ENCODE results near the gene SMAGP. TPM values are rescaled to one million over a fixed set of nuclear protein-coding genes. Genes with fewer than 3 reads are reported as not detected.

Gene SMAGP, protein sequence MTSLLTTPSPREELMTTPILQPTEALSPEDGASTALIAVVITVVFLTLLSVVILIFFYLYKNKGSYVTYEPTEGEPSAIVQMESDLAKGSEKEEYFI
- 13.7 and 22.2 TPM in 2 replicates for total RNA-seq

DNA sequence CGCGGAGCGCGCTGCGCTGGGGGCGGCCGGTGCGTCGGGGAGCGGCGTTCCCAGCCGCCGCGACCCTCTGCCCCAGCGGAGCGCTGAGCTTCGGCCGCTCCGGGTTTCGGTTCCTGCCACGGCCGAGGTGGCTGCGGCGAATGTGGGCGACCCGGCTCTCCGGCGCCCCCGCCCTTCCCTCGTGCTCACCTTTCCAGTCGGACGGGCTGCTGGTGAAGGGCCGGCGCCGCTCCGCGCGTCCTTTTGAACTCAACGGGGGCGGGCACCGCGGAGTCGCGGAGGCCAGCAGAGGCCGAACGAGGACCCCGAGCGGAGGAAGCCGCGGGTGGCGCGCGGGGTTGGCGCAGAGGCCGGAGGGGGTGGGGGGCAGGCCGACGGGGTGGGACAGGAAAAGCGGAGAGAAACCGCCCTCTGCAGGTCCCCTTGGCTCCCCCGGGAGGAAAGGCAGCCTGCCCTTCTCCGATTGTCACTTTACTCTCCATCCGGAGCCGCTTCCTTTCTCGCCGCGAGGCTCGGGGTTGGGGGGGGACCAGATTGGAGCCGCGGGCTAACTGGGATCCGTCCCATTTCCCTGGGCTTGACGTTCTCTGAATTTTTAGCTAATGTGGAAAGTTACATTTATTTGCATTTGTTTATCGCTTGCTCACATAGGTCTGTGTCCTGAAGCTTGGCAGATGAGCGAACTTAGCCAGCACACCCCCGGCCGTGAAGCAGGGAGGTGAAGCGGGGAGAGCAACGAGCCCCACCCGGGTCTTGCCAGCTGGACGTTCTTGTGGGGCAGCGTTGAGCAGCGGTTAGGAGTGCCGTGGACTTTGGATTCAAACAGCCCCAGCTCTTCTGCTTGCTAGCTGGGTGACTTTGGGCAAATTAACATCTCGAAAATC is at the start of gene SMAGP:
SMAGP (minus strand) TSS at position 349 of the 884 bp plus-strand sequence. CDS start 1,137 bp downstream, outside the sequence.

DNA sequence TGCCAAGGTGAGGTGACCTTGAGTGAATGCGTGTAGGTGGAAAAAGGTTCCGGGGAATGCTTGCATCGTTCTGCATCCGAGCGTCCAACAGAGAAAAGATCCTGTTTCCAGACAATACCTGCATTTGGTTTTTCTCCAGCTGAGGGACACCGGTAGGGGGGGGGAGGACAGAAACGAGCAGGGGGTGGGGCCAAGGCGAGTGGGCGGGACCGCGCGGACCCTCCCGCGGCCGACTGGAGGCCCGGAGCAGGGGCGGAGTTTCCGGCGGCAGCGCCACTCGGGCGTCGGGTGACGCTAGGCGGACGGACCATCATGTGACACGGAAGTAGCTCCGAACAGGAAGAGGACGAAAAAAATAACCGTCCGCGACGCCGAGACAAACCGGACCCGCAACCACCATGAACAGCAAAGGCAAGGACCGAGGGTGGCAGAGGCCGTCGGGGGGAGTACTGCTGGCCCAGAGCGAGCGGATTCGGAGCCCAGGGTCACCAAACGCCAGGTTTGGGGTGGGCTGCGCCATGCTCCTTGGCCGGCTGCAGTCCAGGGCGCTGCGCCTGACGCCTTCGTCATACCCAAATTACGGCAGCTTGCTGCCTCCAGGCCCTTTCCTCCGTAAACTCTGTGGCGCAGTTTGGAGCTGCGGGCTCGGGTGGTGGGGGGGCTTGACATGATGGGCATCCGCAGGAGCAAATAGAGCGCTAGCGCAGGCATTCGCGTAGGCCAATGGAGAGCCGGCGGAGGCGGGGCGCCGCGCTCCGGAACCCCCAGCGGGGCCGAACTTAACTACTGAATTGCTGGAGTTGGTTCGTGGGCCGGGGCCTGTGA is 31.5 kb downstream of the SMAGP start, which contains the start of gene DAZAP2:
DAZAP2 (plus strand) TSS at position 317 of the 825 bp plus-strand sequence; CDS start at position 399, 82 bp downstream.

GRCh38 chr12:51217968-51218606 is 52.1 kb downstream of the SMAGP start, which contains the start of gene POU6F1:
POU6F1 (minus strand) TSS chr12:51218062; CDS start chr12:51206836, 11,226 bp downstream.

Other genes starting within 250 kb of the SMAGP start
- gene SLC11A2, start 244.0 kb downstream of the SMAGP start, total RNA-seq: 14.4 and 19.3 TPM in 2 replicates
- gene LETMD1, start 222.1 kb downstream of the SMAGP start, total RNA-seq: 43.2 and 46.1 TPM in 2 replicates
- 16.3 and 18.4 TPM in 2 replicates for gene CSRNP2, start 186.8 kb downstream of the SMAGP start, total RNA-seq
- gene TFCP2, start 97.3 kb downstream of the SMAGP start, total RNA-seq: 8.4 and 8.6 TPM in 2 replicates
- gene POU6F1, start 52.4 kb downstream of the SMAGP start, total RNA-seq: 1.6 and 2.2 TPM in 2 replicates
- gene DAZAP2, start 31.6 kb downstream of the SMAGP start, total RNA-seq: 155 and 192 TPM in 2 replicates
- not detected in 2 replicates for gene BIN2, start 53.8 kb upstream of the SMAGP start, total RNA-seq
- not detected in 2 replicates for gene CELA1, start 76.3 kb upstream of the SMAGP start, total RNA-seq
- 0.34 and 0.58 TPM in 2 replicates for gene GALNT6, start 121.0 kb upstream of the SMAGP start, total RNA-seq
- gene SLC4A8, start 154.4 kb upstream of the SMAGP start, total RNA-seq: under 0.01 and 0.09 TPM in 2 replicates